CD4-positive, alpha-beta T cell treated with Interleukin-15 for 1 hour (primary cell): ENCODE measurements around the gene MGST1.

ENCODE experiments used
- DNase-seq: peaks from one replicate; pipeline ENCODE4 v3.0.0-alpha.2; 2020

The MGST1 gene, protein sequence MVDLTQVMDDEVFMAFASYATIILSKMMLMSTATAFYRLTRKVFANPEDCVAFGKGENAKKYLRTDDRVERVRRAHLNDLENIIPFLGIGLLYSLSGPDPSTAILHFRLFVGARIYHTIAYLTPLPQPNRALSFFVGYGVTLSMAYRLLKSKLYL

DNA sequence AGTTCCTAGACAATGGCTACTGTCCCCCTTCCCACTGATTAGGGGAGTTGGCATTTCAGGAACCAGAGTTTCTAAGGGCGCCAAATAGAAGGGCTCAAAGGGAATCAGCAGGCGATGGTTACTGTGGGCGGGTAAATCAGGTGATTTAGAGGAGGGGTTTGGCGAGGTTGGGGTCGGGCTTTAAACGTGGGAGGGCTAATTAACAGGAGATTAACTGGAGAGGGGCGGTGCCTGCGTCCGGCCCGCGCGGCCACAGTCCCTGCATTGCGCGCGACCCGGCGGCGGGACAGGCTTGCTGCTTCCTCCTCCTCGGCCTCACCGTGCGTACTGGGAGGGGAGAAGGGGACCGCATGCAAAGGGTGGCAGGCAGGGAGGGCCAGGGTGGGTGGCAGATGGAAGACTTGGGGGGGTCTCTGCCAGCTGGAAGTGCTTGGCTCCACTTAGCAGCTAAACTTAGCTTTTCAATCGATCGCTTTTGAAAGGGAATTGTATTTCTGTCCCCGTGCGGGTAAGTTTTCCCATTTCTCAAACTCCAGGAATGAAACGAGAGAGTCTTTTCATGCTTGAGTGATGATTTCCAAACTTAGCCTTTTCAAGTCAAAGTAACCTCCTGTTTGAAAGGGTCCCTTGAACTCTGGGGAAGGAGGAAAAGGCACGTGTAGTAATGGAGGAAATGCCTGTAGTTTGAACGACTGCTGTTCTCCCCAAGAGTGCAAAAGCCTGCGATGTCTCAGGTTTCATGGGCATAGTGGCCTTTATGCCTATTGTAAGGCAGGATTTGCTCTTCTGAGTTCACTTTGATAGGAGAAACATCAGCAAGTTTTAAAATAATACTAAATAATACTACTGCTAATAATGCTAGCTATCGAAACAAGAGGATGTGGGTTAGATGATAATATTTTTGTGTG, at the start of gene MGST1:
Gene MGST1, plus strand, starts transcription at position 255 of the 908 bp plus-strand sequence. CDS start 6,608 bp downstream, outside the sequence.
- no peak for DNase-seq

DNA sequence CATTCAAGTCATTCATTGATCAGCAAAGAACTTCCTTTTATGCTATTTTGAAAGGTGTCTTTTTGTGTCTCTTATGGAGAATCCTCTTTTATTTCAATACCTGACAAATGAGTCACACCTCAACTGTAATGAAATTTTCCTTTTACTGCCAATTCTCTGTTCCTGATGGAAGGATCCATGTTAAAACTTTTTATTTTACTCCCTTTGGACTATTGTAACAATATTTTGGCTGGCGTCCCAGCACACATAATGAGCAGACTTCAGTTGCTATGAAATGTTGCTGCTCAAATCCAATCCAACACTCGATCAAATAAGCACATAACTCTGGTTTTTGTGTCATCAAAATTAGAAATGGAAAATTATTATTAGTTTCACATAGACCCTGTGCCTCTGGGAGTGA, 48.0 kb upstream of the MGST1 start:
- no peak for DNase-seq

DNA sequence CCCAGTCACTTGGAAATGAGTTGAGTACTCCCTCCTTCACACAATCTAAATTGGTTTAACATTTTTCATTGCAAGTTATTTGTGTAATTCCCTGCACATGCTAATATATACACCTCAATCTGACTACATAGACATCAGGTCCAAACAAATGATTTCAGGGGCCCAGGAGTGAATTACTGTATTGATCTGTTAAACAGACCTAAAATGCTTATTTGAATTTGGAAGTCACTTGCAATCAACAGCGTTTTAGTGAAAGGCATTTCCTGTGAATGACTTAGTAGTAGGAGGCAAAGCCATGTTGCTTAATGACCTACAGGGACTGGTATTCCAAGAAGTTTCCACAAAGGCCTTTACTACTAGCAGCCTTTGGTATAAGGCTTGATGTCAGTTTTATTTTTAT, 47.3 kb upstream of the MGST1 start:
- DNase-seq = no peak

DNA sequence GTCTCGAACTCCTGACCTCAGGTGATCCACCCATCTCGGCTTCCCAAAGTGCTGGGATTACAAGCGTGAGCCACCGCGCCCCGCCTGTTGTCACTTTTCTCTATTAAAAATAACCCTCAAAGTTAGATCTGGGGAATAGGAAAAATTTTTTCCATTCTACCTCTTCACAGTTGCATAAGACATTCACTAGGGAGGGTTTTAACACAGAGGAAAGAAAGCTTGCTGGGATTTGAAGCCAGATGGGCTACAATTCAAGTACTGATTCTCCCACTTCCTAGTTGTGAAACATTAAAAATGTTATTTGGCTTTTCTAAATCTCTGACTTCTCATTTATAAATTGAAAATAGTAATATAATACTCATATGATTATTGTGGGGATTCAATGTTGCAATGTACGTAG, 46.7 kb upstream of the MGST1 start:
- DNase-seq = no peak

DNA sequence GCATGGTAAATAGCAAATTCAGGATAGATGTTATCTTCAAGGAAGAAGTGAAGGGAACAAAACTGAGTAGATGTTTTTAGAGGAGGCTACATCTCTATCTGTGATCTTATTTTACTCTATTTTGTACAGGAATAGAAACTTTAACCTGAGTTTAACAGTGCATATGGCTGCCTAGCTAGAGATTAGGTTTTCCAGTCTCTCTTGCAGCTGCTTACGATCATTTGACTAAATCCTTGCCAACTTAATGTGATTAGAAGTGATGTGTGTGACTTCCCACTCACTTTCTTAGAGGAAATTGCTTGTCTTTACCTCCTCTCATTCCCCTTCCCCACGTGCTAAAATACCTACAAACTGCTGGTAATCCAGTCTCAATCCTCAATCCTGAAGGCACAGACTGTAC, 43.5 kb upstream of the MGST1 start:
- no peak for DNase-seq

DNA sequence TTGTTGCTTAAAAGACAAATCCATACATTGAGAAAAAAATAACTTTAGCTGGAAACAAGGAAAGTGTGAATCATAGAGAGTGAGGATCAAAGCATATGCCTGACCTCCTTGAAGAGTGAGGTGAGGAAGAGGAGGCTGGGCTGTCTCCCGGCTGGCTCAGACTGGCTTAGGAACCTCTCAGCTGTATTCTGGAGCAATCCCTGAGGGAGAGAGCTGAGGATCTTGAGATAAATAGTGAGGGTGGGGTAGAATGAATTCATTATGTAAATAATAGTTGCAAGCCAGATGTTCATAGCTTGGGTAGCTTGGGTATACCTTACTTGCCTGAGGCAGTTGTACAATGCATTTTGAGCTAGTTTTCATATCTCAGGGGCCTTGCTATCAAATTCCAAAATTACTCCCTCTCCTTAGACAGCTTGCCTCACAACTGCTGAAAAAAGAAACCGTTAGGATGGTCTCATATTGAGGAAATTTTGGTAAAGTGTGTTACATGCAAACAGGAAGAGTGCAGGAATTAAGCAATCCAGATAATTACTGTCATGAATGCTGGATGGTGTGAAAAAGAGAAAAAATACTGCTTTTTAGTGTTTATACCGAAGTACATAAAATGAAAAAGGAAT, 39.5 kb upstream of the MGST1 start:
- no peak for DNase-seq

DNA sequence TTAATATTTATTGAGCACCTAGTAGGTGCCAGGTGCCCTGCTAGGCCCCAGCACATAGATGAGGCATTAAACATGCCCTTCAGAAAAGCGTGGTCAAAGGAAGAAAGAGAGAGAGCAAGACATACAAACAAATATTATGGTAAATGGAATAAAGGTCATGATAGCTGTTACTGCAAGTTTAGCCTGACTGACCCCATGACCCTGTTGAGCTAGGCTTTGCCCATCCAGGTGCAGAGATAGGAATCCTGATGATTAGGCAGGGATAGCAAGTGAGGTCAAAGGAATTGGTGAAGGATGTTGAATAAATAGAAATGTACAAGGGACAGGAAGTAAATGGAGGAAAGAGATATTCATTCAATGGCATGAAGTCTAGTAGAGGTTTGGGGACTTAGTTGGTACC, 36.5 kb upstream of the MGST1 start:
- DNase-seq = no peak

DNA sequence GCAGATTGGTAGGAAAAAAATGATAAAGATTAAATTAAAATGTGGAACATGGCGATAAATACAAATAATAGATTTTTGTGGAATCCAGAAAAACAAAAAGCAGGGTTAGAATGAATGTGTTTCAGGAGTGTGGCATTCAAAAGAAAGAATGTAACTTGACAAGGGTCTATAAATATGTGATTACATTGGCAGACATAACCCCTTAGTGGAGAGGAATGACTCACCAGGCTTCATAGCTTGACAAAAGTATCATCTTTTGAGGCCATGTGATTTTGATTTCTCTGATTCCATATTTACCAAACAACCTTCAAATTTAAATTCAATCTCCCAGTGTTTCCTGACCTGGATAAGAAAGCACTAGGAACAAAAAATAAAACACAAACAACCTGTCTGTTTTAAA, 24.4 kb upstream of the MGST1 start:
- DNase-seq = no peak

DNA sequence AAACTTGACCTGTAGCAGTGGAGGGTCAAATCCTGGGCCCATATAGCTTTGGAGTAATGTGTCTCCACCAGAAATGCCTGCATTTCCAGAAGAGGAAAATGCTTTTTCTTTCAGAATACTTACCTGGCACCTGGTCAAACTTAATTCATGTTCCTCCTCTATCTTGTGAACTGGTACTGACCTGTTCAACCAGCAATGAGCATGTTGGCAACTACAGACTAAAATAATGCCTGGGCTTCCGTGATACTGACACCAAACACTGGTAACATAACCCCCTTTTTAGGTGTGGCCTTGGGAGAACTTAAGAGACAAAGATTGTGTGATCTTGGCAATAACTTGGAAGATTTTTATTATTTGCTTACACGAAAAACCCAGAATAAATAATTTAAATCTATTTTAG, 23.8 kb upstream of the MGST1 start:
- DNase-seq = no peak

DNA sequence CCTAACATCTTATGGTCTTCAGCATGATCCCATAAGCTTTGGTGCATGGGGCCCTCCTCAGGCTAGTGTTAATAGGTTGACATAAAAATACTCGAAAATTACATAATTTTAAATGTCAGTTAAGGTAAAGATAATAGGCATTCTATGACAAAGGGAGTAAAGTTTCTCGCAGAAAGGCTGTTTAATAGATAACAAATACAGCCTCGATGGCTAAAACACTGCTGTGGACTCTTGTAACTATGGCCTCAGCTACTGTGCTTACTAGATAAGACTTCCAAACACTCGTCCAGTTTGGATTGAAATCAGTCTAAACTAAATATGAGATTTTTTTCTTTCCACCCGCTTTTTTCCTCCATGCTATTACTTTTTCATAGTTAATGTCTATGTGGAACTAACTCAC, 23.2 kb upstream of the MGST1 start:
- no peak for DNase-seq

DNA sequence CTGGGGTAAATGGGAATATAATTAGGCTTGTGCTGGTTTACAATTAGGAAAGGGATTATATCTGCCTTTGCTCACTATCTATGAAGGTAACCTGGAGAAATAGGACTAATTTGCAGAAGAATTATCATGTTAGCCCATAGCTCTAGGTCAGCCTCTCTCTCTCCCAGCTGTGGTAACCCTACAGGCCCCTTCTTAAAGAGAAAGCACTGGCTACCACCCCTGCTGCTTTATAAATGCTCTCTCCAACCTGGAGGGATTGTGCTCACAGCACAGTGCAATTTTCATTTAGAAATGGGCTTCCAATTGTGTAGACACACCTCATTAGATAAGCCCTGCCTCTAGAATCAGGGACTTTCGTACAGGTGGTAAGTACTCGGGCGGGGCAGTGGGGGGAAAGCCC, 22.7 kb upstream of the MGST1 start:
- no peak for DNase-seq

DNA sequence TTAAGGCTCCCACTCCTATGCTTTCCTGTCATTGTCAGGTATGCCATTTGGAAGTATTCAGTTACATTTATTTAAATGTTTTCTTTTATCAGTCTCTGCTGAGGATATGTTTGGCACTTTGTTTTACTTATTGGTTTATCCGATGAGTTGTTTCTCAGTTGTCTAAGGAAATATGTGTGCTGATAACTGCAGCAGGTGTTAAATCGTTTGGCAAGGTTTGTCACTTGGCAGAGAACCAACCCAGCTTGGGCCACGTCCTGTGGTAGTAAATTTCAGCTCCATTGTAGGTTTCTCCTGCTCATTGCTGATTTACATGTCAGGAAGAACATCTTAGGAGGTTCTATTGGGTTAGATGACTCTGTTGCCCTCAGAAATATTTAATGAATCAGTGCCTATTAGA, 22.0 kb upstream of the MGST1 start:
- no peak for DNase-seq

DNA sequence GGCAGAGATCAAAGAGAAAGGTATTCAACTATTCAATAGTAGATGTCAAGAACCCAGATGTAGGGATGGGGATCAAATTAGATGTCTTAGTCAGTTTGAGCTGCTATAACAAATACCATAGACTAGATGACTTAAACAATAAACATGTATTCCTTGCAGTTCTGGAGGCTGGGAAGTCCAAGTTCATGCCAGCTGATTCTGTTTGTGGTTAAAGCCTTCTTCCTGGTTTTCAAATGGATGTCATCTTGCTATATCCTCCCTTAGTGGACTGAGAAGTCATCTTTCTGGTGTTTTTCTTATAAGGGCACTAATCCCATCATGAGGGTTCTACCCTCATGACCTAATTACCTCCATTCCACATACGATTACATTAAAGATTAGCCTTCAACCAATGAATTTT, 19.5 kb upstream of the MGST1 start:
- no peak for DNase-seq

DNA sequence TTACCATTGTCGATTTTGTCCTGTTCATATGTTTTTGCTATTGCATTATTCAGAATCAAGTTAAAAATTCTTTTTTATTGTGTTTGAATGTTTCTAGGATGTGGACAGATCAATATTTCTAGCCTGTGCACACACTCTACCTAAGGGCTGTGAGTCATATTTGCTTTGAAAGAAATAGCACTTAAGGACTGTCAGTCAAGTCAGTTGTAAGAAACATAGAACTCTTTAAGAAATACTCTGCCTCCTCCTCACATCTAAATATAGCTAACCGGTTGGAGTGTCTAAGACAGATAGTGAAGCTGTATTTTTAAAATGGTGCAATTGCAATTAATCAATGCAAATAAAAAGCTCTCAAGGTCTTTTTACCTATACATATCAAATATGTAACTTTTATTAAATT, 17.9 kb upstream of the MGST1 start:
- no peak for DNase-seq

DNA sequence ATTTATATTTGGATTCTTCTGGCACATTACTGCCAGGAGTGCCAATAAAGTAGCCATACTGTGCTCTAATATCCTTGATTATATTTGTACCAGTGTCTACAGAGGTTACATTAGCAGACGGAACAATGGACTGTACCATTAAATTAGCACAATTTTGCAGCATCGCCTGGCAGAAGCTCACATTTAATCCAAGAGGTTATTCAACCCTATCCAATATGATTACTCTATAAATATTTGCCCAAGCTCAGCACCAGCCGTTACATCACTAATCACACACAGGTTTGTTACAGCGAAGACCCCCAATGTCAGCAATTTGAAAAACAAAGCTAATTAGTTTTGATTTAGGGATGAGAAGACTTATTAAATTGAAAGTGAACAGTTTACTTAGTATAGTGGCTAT, 16.9 kb upstream of the MGST1 start:
- no peak for DNase-seq

DNA sequence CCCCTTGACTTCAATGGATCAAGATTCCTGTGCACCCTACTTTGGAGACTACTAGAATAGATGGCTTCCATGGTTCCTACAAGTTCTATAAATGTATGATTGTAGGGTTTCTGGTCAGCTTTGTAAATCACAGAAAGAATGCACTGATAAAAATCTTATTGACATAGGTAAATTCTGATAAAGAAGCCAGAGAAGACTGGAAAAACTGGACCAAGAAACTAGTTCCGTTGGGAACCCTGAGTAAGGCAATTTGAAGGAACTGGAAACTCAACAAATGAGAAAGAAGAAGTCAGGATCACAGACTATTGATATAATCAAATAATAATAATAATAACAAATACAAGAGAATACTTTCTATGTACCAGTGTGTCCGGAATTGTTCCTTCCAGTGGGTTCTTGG, 15.4 kb upstream of the MGST1 start:
- no peak for DNase-seq

DNA sequence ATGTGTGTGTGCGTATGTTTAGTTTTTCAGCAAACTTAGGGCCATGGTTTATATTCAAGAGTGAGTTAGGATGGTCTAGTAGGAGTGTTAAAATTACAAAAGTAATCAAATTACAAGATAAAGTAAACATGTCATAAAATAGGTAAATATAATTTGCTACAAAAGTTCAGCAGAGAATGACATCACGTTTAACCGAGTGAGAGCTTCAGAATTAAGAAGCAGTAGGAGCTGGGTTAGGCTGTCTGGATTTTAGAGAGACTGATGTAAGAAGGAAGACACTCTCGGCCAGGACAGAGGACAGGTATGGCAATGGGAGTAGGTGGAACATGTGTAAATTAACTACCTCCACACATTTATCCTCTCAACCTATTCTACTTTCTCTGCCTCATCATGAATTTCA, 11.6 kb upstream of the MGST1 start:
- DNase-seq = no peak

DNA sequence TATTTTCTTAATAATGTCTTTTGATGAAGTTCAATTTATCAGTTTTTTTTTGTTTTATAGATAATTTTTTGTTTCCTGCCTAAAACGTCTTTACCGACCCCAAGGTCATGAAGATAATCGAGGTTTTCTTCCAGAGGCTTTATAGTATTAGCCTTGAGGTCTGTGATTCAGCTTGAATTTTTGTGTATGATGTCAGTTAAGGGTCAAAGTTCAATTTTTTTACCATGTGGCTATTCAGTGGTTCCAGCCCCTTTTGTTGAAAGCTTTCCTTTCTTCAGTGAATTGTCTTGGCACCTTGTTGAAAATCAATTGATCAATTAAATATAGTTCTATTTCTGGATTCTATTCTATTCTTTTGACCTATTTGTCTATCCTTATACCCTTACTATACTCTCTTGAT, 3.2 kb upstream of the MGST1 start:
- DNase-seq = no peak

DNA sequence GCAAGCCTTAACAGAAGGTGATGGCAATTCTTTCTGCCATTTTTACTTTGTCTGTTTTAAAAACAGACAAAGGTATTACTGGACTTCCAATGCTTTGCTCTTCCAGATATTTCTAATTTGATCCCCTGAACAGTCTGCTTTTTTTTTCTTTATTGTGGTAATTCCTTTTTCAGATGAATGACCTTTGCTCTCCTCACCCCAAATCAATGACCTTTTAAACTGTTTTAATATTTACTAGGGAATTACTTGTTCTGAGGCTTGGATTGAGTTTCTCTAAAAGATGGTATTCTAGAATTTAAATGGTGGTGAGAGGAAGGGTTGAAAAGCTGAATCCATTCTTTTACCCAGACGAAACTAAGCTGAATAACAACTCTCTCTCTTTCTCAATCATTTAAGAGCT, 2.3 kb upstream of the MGST1 start:
- no peak for DNase-seq

DNA sequence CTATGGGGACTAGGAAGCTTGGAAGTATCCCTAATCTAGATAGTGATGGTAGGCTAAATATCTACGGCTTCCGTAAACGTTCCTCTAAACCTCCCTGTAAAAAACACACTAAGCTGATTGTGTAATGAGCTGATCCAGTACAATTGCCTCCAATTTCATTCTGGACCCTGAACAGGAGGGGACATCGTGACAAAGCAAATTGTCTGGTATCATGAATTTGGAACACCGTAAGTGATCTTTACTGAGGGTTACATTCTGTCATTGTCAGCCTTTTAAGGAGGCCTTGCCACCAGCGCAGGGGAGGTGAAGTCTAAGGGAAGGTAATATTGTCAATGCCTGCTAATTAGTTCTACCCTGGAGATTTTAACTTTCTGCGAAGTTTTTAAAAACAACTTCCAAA, 487 bp upstream of the MGST1 start:
- no peak for DNase-seq

DNA sequence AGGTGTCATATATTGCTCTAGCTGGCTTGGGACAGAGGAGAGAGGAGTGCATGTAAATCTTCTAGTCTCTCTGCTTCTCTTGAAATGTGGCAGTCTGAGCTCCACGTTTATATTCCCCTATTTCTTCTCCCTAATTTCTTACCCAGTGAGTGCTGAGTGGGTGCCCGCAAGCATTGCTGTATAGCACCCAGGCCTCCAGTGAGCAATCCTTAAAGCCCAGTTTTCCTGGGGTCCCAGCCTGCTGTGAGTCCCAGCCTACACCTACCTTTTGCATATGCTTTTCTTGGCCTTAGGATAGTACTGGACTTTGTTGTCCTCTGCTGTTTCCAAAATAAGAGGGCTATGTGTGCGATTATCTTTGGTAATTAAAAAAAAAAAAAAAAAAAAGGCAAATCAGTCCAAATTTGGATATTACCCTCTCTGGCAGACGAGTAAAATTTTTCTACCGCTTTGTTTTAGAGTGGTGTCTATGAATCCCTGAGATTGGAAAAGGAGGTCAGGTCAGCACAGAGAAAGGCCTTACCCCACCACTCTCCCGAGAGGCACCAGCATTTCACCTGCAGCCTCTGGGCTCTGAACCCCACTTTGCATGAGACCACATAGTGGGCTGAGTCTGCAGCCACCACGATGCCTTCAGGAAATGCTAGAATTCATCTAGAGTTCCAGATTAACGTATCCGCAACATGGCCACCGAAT, 1.1 kb downstream of the MGST1 start:
- DNase-seq = no peak

DNA sequence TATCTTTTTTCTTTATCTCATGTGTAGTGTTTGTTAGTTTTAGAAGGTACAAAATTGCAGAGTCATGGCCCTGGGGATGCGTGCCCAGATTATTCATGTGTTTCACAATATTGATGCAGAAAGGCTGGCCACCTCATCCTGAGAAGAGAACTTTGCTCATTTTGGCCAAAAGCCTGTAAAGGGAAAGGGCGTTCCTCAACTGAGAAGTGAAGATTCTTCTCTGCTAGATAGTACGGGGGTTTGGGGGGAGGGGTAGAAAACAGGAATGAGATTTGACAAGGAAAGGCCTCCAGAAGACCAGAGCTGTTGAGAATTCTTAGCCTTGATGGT, 1.7 kb downstream of the MGST1 start:
- peak; percentile 48 for DNase-seq

DNA sequence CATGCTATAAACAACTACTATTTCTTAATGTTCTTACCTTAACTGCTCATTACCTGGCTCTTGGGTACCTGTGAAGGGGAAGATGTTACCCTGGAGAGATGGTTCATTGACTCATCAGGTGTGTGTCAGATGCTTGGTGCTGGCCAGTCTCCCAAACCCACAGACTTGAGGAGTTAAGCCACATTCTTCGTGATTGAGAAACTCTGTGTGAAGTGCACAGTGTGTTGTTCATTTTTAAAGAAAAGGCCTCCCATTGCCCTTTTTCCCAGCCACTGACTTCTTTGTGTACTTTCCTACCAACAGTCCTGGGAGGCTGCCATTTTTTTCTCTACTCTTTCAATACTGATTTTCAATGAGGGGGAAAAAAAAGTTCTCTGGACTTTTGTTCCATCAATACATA, 3.2 kb downstream of the MGST1 start:
- DNase-seq = no peak

DNA sequence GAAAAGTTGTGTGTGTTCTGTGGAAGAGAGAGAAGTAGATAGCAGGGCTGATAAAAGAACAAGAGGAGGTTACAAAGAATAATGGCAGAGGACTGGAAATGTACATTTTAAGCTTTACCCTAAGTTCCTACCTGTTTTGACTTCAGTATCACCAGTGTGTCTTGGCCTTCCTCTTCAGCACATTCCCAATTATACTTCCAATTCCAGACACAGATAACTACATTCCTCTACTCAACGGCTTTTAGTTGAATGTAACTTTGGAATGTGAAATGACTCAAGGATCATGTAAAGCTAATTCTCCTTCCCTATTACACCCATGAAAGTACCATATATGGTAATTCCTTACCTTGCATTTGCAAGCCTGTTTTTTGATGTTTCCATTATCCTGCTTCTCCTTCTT, 5.0 kb downstream of the MGST1 start:
- DNase-seq = no peak
